Ramos (cell line): ENCODE measurements around the gene TAF6.

Experiments
- in situ Hi-C: fragments of 300-500 bp; cut with MboI; formaldehyde crosslinking; loops from one replicate; pipeline ENCODE4 v1.14.3; 2022; ENCODE audit warnings: low sequenced_read_pairs; ENCODE audit not compliant: unreplicated experiment

Gene TAF6

DNA sequence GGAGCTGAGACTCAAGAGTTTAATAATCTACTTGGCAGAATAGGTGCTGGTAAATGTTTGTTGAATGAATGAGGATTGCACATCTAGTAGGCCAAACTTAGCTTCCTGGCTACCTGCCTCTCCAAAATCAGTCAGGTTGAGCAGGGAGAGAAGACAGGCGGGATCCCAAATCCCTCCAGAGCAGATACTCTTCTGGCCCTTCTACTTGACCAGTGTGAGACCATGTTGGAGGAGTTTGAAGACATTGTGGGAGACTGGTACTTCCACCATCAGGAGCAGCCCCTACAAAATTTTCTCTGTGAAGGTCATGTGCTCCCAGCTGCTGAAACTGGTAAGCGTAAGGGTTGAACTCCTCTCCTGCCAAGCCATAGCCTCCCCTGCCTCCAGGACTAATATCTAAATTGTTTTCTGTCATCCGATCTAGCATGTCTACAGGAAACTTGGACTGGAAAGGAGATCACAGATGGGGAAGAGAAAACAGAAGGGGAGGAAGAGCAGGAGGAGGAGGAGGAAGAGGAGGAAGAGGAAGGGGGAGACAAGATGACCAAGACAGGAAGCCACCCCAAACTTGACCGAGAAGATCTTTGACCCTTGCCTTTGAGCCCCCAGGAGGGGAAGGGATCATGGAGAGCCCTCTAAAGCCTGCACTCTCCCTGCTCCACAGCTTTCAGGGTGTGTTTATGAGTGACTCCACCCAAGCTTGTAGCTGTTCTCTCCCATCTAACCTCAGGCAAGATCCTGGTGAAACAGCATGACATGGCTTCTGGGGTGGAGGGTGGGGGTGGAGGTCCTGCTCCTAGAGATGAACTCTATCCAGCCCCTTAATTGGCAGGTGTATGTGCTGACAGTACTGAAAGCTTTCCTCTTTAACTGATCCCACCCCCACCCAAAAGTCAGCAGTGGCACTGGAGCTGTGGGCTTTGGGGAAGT, 5.4 kb upstream of the TAF6 start:
- in situ Hi-C loops = loop anchor here (5.0 to 10.0 kb wide), 3 partner anchors 132 to 228 kb away; partner anchors contain the start of gene TRIM4

DNA sequence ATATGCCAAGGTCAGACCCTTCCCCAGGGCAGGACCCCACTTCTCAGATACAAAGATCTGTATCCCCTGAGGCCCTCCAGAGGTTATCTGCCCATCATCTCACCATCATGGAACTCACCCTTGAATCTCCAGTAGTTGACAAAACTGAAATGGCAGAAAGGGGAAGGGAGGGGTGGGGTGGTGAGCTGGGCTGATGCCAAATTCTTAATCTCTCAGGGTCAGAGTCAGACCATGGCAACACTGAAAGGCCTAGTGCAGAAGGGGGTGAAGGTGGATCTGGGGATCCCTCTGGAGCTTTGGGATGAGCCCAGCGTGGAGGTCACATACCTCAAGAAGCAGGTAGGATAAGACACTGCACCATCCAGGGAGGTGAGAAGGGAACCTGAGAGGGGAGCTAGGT, 3.4 kb upstream of the TAF6 start:
- in situ Hi-C loops = loop anchor here (10.0 kb wide), 1 partner anchor 208 kb away; the partner anchor contains the start of gene TRIM4

DNA sequence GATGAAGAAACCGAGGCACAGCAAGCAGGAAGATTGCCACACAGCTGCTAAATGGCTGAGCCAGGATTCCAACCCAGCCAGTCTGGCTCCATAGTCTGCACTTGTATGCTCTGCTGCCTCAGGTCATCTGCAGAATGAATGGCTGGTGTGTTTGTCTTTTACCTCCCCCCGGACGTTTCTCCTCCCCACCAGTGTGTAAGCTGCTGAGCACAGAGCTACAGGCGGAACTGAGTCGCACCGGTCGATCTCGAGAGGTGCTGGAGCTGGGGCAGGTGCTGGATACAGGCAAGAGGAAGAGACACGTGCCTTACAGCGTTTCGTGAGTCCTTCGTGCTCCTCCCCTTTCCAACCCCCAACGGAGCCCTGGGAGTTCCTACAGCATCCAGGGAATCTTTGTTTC, 2.9 kb upstream of the TAF6 start:
- in situ Hi-C loops = loop anchor here (10.0 kb wide), 1 partner anchor 207 kb away; the partner anchor contains the start of gene TRIM4

DNA sequence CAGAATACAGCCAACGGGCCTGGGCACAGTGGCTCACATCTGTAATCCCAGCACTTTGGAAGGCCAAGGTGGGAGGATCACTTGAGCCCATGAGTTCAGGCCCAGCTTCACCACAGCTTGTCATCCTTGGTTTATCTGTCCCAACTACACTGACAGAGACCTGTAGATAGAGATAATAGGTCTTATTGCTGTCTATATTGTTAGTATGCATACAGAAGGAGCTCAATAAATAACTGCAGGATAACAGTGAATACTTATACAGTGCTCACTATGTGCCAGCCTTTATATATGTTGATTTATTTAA, 1.5 kb upstream of the TAF6 start:
- in situ Hi-C loops = loop anchor here (10.0 kb wide), 1 partner anchor 206 kb away; the partner anchor contains the start of gene TRIM4

DNA sequence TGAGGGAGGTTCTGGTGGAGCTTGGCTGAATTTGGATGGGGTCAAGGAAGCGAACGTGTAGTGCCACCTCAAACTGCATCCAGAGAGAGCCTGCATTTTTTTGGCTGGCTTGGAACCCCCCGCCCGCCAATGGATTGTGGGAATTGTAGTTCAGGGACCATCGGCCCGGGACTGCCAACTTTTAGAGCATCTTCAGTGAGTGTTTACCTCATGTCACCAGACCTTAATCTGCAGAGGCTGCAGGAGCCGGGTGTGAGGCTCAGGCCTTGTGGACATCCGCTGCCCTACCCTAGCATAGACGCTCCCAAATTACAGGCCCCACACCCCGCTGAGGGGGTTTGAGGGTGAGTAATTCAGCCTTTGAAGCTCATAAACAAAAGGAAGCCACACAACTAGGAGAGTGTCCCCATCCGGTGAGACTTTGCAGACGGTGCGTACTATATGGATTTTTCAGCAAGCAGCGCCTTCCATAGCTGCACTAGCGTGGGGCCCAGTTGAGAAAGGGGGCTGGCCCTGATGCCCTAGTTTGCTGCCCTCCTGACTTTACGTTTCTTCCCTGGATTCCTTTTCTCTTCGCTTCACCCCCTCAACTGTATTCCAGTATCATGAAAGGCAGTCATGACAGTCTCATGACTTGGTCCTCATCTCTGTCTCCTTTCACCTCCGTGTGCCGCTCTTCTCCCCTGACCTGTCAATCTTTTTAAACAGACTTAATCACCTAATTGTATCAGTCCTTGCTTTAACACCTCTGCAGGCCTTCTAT, 993 bp upstream of the TAF6 start:
- in situ Hi-C loops = loop anchor here (10.0 kb wide), 1 partner anchor 205 kb away; the partner anchor contains the start of gene TRIM4

DNA sequence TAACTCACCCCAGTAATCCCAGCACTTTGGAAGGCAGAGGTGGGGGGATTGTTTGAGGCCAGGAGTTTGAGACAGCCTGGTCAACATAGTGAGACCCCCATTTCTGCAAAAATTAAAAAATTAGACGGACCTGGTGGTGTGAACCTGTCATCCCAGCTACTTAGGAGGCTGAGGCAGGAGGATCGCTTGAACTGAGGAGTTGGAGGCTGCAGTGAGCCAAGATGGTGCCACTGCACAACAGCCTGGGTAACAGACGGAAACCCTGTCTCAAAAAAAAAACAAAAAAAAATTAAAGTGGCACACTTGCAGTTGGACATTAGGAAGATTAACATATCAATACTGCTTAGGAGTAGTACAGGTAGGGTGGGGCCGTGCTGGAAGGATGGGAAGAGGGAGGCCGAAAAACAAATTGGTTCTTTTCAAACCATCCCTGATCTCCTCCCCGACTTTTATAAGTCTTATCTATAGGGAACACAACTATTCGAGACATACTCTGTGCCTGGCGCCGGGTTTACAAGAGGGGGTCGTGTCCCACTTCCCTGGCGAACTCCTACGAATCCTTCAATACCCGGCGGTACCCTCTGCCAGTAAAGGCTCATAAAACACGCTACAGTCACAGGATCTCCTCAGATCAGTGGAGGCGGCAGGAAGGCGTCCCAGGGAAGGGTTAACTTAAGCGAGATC, 628 bp downstream of the TAF6 start:
- in situ Hi-C loops = no loop called here

DNA sequence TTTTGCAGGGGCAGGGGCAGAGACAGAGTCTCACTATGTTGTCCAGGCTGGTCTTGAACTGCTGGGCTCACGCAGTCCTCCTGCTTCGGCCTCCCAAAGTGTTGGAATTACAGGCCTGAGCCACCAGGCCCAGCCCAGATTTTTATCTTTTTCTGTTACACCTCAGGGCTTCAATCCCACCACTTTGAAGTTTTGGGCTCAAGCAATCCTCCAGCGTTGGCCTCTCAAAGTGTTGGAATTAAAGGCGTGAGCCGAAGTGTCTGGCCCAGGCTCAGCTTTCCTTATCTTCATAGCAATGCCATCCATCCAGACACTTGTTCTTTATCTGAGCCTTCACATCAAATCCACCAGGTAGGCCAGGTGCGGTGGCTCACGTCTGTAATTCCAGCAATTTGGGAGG, 4.1 kb downstream of the TAF6 start:
- in situ Hi-C loops = no loop called here

DNA sequence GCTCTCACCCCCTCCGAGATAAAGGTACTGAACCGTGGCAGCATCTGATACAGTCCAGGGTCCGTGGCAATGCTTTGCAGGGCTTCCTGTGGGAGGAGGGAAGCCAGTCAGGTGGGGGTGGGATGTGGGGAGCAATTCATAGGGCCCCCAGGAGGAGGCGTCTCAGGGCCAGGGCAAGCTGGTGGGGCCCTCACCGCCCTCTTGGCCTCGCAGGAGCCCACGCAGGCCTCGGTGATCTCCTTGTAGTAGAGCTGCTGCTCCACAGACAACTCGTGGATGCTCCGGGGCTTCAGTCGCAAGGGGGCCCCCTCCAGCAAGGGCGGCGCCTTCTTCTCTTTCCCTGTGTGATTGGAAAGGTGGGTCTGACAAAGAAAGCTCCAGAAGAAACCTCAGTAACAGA, 7.2 kb downstream of the TAF6 start:
- in situ Hi-C loops = no loop called here

DNA sequence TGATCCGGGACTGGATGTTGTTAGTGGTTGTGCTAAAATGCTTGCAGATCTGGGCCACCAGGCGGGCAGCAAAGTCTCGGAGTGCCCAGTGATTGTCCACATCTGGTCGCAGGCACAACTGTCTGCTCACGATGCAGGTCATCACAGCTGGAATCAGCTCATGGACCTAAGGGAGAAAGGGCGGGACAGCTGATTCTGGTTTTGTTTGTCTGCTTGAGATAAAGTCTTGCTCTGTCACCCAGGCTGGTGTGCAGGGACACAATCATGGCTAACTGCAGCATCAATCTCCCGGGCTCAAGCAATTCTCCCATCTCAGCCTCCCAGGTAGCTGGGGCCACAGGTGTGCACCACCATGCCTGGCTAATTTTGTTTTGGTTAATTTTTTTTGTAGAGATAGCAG, 8.0 kb downstream of the TAF6 start:
- in situ Hi-C loops = no loop called here

DNA sequence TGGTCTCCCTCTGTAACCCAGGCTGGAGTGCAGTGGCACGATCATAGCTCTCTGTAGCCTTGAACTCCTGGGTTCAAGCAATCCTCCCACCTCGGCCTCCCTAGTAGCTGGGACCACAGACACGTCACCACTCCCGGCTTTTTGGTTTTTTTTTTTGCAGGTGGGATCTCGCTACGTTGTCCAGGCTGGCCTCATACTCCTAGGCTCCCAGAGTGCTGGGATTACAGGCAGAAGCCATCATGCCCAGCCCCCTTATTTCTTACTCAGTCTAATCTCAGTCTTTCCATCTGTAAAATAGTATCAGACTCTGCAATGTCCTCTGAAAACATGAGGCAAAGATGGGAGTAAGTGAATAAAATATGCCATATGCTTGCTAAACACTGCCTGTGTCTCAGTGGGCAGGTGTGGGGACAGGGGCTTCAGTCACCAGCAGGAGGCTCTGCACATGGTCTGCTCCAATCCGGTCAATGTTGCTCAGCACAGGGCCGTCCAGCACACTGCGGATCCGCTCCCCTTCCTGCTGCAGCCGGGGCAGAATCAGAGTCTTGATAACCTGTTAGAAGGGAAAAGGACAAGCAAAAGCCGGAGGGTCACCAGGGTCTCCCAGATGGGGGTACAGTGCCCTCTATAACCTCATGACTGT, 9.5 kb downstream of the TAF6 start:
- in situ Hi-C loops = no loop called here

DNA sequence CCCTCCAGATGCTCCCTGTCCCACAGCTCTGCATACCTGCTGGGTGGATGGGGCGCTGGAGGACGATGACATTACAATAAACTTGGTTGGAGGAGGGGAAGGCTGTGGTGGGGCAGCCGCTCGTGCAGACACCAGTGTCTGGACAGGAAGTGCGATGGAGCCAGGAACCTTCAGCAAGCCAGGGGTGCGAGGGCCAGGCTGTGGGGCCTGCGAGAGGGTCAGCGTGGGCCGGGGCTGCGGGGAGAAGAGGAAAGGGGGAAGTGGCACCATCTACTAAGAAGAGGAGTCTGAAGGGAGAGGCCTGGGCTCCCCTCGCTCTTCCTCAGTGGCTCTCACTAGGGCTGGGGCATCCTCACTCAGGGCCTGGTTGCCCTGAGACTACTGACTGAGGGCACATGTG, 11.3 kb downstream of the TAF6 start:
- in situ Hi-C loops = no loop called here

DNA sequence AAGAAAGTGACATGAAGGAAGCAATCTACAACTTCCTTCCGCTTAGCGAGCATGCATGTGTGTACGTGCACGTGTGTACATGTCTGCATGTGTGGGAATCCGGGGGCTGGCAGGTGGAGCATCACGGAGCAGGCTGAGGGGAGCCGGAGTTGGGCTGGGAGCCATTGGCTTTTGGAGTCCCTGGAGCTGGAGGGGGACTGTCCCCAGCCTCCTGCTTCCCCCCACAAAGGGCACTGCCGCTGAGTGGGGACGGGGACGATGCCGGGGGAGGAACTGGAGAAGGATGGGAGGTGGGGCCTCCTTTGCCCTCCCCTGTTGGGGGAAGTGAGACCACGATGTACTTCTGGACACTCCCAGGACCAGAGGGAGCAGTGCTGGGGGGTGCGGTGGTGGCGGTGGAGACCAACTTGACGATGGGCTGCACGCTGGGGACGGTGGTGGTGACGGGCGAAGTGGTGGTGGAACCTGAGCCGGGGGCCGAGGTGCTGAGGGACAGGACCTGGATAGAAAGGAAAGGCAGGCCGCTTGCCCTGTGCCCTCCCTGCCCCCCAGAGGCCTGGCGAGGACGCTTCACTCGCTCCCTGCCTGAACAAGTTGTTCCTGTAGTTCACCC, 11.9 kb downstream of the TAF6 start:
- in situ Hi-C loops = no loop called here

DNA sequence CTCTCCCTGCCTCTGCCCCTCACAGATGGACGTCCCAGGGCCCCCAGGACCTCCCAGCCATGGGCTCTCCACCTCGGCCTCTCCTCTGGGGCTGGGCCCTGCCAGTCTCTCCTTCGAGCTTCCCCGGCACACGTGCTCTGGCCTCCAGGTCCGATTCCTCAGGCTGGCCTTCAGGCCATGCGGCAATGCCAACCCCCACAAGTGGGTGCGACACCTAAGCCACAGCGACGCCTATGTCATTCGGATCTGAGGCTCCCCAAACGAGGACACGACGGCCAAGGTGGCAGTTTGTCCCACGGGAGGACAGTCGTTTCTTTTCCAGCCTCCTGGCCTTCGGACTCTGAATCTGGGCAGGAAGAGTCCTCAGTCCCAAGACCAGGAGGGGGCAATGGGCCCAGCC, 12.5 kb downstream of the TAF6 start:
- in situ Hi-C loops = no loop called here

DNA sequence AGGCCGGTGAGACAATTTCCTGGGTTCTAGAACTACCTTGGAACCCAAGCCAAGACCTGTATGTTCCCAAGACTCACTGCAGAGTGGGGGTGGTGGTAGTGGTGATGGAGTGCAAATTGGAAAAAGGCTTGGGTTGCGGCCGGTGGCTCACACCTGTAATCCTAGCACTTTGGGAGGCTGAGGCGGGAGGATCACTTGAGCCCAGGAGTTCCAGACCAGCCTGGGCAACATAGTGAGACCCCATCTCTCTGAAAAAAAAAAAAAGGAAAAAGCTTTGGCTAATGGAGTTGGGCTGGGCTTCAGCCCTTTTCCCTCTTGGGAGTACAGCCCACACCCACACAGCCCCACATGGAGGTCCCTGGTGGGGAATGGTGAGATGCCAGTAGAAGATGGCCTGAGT, 13.6 kb downstream of the TAF6 start:
- in situ Hi-C loops = no loop called here

DNA sequence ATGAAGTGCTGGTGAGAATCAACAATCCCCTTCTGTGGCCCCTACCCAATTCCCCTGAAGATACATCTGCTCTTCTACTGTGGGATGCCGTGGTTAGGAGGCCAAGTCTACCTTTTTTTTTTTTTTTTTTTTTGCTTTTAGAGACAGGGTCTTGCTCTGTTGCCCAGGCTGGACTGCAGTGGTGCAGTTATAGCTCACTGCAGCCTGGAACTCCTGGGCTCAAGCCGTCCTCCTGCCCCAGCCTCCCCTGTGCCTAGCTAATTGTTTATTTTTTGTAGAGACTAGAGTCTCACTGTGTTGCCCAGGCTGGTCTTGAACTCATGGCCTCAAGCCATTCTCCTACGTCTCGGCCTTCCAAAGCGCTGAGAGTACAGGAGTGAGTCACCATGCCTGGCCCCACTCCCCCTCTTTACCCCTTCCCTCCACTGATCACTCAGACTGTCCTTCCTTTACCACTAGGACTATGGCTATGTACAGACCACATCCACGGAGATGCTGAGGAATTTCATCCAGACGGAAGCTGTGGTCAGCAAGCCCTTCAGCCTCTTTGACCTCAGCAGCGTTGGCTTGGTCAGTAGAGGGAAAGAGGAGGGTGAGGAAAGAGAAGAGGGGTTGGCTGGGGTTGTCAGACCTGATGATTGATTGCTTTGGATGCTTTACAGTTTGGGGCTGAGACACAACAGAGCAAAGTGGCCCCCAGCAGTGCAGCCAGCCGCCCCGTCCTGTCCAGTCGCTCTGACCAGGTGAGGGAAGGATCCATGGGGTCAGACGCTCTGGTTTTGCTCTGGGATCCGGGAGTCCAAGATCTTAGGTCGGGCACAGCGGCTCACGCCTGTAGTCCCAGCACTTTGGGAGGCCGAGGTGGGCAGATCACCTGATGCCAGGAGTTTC, 16.0 kb downstream of the TAF6 start:
- in situ Hi-C loops = no loop called here

DNA sequence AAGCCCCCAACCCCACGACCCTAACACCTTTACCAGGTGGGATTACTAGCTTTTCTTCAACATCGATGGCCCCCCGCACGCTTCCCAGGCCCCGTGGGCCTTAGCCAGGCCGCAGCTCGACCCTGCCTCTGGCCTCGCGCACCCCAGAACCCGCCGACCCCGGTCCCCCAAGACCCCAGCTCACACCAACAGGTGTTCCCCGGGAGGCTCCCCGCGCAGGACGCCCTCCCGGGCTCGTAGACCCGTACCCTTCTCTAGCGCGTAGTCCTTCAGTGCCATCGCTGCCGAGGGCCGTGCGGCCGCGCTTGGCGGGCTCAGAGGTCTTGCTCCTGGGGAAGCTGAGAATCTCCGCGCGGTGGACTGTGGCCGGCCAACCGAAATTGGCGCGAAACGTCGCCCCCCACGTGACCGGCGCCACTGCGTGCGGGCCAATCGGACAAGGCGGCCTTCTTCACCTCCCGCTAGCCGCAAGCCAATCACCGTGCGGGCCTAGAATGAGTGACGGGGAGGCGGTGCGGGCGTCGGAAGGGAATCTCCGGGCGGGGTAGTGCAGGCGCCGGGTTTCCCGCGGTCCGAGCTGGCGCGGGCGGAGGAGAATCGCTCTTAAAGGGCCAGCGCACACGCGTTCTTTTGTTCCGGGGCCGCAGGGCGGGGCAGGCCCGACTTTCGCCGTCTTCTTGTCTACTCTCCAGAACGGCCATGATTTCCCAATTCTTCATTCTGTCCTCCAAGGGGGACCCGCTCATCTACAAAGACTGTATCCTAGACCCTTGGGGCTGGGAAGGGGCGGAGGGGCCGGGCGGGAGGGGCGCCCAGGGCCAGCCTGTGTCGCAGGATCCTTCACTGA, 17.9 kb downstream of the TAF6 start, which contains the start of the genes AP4M1 and MCM7:
TSS of gene AP4M1 (plus strand) at position 628 of the 847 bp plus-strand sequence. CDS start at position 700, 72 bp downstream.
TSS of gene MCM7 (minus strand) at position 382 of the 847 bp plus-strand sequence. CDS start at position 279, 103 bp downstream.
- in situ Hi-C loops = no loop called here

DNA sequence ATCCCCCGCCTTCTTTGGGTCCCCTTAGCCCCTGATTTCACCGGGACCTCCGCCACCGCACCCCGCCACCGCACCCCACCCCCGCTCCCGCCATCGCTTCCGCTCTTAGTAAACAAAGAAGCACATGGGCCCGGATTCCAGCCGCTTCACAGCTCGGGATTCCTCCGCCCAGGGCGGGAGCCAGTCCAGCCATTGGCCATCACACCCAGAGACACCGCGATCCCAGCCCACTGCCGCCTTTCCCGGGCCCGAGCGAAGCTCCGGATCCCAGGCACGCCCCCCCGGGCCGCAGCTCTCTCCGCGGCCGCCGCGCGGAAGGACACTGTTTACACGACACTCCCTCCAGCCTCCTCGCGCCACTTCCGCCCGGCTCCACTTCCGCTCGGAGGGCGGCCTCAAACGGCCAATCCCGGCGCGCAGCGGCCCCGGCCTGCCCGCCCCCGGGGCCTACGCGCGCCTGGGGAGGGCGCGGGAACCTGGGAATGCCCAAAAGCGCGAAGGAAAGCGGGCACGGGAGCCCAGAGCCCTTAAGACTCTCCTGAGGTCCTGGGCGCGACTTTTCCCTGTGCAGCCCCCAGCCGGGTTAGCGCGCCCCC, 18.6 kb downstream of the TAF6 start:
- in situ Hi-C loops = no loop called here
